C4-2B (cell line): ENCODE measurements around the gene MYBPC3.

Experiments used
- ZFX ChIP-seq: fragments of 450-650 bp; IDR thresholded peaks from 2 replicates; pipeline ENCODE4 v1.6.1; 2017
- TF ChIP-seq, protein P1 (sequence below): fragments of 450-650 bp; conservative IDR thresholded peaks from 2 replicates; pipeline ENCODE4 v1.5.1; 2017; ENCODE audit warnings: mild to moderate bottlenecking

DNA sequence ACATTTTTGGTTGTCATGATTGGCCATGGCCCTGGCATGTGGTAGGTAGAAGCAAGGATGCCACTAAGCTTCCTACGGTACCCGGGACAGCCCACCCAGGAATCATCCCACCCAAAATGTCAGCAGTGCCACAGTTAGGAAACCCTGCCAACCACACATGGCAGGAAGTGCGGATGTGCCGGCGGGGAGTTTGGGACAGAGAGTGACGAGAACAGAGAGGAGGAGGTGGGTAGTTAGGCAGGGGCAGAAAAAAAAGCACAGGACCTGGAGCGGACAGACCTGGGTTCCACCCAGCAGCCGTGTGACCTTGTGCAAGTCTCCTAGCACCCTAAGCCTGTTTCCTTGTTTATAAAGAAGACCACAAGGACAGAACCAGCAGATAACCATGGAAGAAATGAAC, 22.5 kb upstream of the MYBPC3 start:
- TF ChIP-seq, protein P1, sequence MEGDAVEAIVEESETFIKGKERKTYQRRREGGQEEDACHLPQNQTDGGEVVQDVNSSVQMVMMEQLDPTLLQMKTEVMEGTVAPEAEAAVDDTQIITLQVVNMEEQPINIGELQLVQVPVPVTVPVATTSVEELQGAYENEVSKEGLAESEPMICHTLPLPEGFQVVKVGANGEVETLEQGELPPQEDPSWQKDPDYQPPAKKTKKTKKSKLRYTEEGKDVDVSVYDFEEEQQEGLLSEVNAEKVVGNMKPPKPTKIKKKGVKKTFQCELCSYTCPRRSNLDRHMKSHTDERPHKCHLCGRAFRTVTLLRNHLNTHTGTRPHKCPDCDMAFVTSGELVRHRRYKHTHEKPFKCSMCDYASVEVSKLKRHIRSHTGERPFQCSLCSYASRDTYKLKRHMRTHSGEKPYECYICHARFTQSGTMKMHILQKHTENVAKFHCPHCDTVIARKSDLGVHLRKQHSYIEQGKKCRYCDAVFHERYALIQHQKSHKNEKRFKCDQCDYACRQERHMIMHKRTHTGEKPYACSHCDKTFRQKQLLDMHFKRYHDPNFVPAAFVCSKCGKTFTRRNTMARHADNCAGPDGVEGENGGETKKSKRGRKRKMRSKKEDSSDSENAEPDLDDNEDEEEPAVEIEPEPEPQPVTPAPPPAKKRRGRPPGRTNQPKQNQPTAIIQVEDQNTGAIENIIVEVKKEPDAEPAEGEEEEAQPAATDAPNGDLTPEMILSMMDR, result no peak
- TF ChIP-seq ZFX, result no peak
